ENCODE data around the gene KERA.

The KERA gene

GRCh38 chr12:91004872-91005271 is 53.0 kb downstream of the KERA start, which contains the start of gene EPYC:
EPYC (minus strand) TSS chr12:91004972; CDS start chr12:91002565, 2,407 bp downstream.
- H3K36me3 Mint-ChIP-seq, result no peaks in the 10 kb centered on the region
- H3K4me3 Mint-ChIP-seq, result no peak within 1 kb of the TSS
- ATAC-seq (no peak), DNase-seq (ENCODE audit: low spot score in 2 of 2) (no peak)
- no peak within 1 kb of the TSS for H3K27ac Mint-ChIP-seq
- peaks cover 10% of the 10 kb centered on the region for H3K4me1 Mint-ChIP-seq
- H3K9me3 Mint-ChIP-seq, result peaks cover 2% of the 10 kb centered on the region

GRCh38 chr12:91003737-91004136 is 54.1 kb downstream of the KERA start:
- Mint-ChIP-seq H3K27ac (no peak overlapping the region), H3K4me3 (no peak overlapping the region), H3K4me1 (peaks cover 10% of the 10 kb centered on the region), H3K36me3 (no peaks in the 10 kb centered on the region), H3K9me3 (peaks cover 2% of the 10 kb centered on the region)
- ATAC-seq (no peak), DNase-seq (ENCODE audit: low spot score in 2 of 2) (no peak)

- H3K9me3 Mint-ChIP-seq, result no peaks in the 10 kb centered on the region
- H3K27ac Mint-ChIP-seq, result no peak overlapping the region
- H3K36me3 Mint-ChIP-seq, result no peaks in the 10 kb centered on the region
- H3K4me1 Mint-ChIP-seq, result no peaks in the 10 kb centered on the region
- H3K4me3 Mint-ChIP-seq, result no peak overlapping the region
- DNase-seq (ENCODE audit: low spot score in 2 of 2), result no peak
- no peak for ATAC-seq
These were observed 56.5 kb downstream of the KERA start for GRCh38 chr12:91001306-91001705.

Data from stimulated activated effector memory CD8-positive, alpha-beta T cell treated with anti-CD3 and anti-CD28 coated beads, Interleukin-12 subunit alpha, Interleukin-12 subunit beta, amount 100 ng/mL, for 72 hours (primary cell).